ENCODE results near the gene COG5.

- TF ChIP-seq CTCF (IDR thresholded peaks at IDR 0.05 in 4 of 5, conservative IDR thresholded peaks at IDR 0.05 in 1 of 5): no peak
- no peak for TF ChIP-seq POLR2A (IDR thresholded peaks at IDR 0.05)
Observed at GRCh38 chr7:107185716-107186115, 378.0 kb downstream of the COG5 start.
